B cell (primary cell): ENCODE measurements around the gene MUC22. TPM values are rescaled to one million over a fixed set of nuclear protein-coding genes. Genes with fewer than 3 reads are reported as not detected.
"Not testable (repeated sequence)": the region's sequence is repeated elsewhere in the genome, so short reads cannot be mapped to it uniquely, and the experiment has no call there.

ENCODE experiments used
- ATAC-seq: fragments of 200-7000 bp; cut with Tn5 transposase; one replicate; pipeline ENCODE4 v1.10.0; 2021; ENCODE audit warnings: low read depth, mild to moderate bottlenecking, moderate number of reproducible peaks, moderate library complexity
- CTCF ChIA-PET: fragments of 350-600 bp; sonication (Branson Sonifier 250); formaldehyde crosslinking; loops from one replicate; lab custom pipeline; 2021; ENCODE audit warnings: antibody characterized with exemption, inconsistent platforms; lab: Charles Lee
- POLR2A ChIA-PET: fragments of 350-600 bp; sonication (Branson Sonifier 250); formaldehyde crosslinking; loops from one replicate; lab custom pipeline; 2021; ENCODE audit warnings: antibody characterized with exemption; lab: Charles Lee
- DNase-seq: peaks from one replicate; pipeline ENCODE4 v3.0.0; 2013
- H2AFZ ChIP-seq: 2 replicates; pipeline ENCODE4 v1.6.1; 2012; ENCODE audit warnings: mild to moderate bottlenecking, low read depth, low read length; ENCODE audit not compliant: insufficient read depth, poor library complexity, severe bottlenecking
- H3K27ac ChIP-seq, 2 donors: 1 replicate in 1 of 2; 2 replicates in 1 of 2; pipeline ENCODE4 v1.5.1; 2012 to 2013; ENCODE audit warnings: low read length in 2 of 2, mild to moderate bottlenecking in 2 of 2, moderate library complexity in 1 of 2
- H3K27me3 ChIP-seq, 4 experiments: fragments of 200-600 bp in 1 of 4; sonication (generic) in 1 of 4; replicated peaks in 1 of 4; 1 replicate in 2 of 4; 2 replicates in 2 of 4; pipeline versions ENCODE4 v1.6.1 to v1.7.0; 2013 to 2016; ENCODE audit warnings: low read length in 3 of 4, mild to moderate bottlenecking in 2 of 4, mixed read lengths in 1 of 4, moderate library complexity in 1 of 4; ENCODE audit not compliant: insufficient read depth in 4 of 4, control insufficient read depth in 3 of 4; ENCODE audit errors: control extremely low read depth in 1 of 4
- H3K36me3 ChIP-seq, 2 experiments: replicated peaks in 1 of 2; 1 replicate in 1 of 2; 2 replicates in 1 of 2; pipeline versions ENCODE4 v1.6.1 to v1.7.1; 2013; ENCODE audit warnings: low read length in 1 of 2; ENCODE audit not compliant: insufficient read depth in 2 of 2, control insufficient read depth in 1 of 2; ENCODE audit errors: control extremely low read depth in 1 of 2, extremely low read depth in 1 of 2
- H3K4me1 ChIP-seq, 2 donors: fragments of 200-600 bp in 1 of 2; sonication (generic) in 1 of 2; 1 replicate in 1 of 2; 2 replicates in 1 of 2; pipeline versions ENCODE4 v1.5.1 to v1.6.1; 2013 to 2017; ENCODE audit warnings: low read length in 2 of 2; ENCODE audit not compliant: control insufficient read depth in 2 of 2, insufficient read depth in 2 of 2
- H3K4me2 ChIP-seq: replicated peaks from 2 replicates; pipeline ENCODE3; 2012; ENCODE audit warnings: mild to moderate bottlenecking, low read depth, low read length; ENCODE audit not compliant: poor library complexity, severe bottlenecking
- H3K4me3 ChIP-seq, 5 experiments: fragments of 200-600 bp in 1 of 5; sonication (generic) in 1 of 5; 1 replicate in 3 of 5; 2 replicates in 2 of 5; pipeline versions ENCODE4 v1.5.1 to v1.7.0; 2011 to 2016; ENCODE audit warnings: low read length in 4 of 5, mild to moderate bottlenecking in 4 of 5, low read depth in 2 of 5, control low read depth in 1 of 5, moderate library complexity in 1 of 5; ENCODE audit not compliant: insufficient read depth in 1 of 5; ENCODE audit errors: control extremely low read depth in 1 of 5, extremely low read depth in 1 of 5
- H3K79me2 ChIP-seq: fragments of 200-600 bp; sonication (generic); one replicate; pipeline ENCODE4 v1.6.0; 2016; ENCODE audit warnings: low read length; ENCODE audit not compliant: control insufficient read depth, insufficient read depth
- H3K9ac ChIP-seq: fragments of 200-600 bp; sonication (generic); 2 replicates; pipeline ENCODE4 v1.6.1; 2017; ENCODE audit warnings: mild to moderate bottlenecking, low read length, moderate library complexity
- H3K9me3 ChIP-seq, 3 donors: one replicate each; pipeline versions ENCODE4 v1.6.1 to v1.7.1; 2013; ENCODE audit warnings: low read length in 2 of 3; ENCODE audit not compliant: control insufficient read depth in 2 of 3, insufficient read depth in 1 of 3; ENCODE audit errors: control extremely low read depth in 1 of 3
- H4K20me1 ChIP-seq: 2 replicates; pipeline ENCODE4 v1.6.0; 2012; ENCODE audit warnings: mild to moderate bottlenecking, low read length; ENCODE audit not compliant: insufficient read depth, control insufficient read depth, poor library complexity, severe bottlenecking
- H3K27ac Mint-ChIP-seq: one replicate; pipeline ENCODE4 v1.8.0; 2021; ENCODE audit warnings: mixed read lengths
- H3K27me3 Mint-ChIP-seq: one replicate; pipeline ENCODE4 v1.8.0; 2021; ENCODE audit warnings: mixed read lengths
- H3K4me1 Mint-ChIP-seq: one replicate; pipeline ENCODE4 v1.8.0; 2021; ENCODE audit warnings: mixed read lengths
- H3K4me3 Mint-ChIP-seq: one replicate; pipeline ENCODE4 v1.8.0; 2021; ENCODE audit warnings: mixed read lengths
- H3K9me3 Mint-ChIP-seq: one replicate; pipeline ENCODE4 v1.8.0; 2022; ENCODE audit warnings: mixed read lengths; ENCODE audit not compliant: insufficient read depth
- EZH2 ChIP-seq: IDR thresholded peaks from 2 replicates; pipeline ENCODE4 v1.6.1; 2012; ENCODE audit warnings: borderline replicate concordance, low read depth, mild to moderate bottlenecking, moderate library complexity, low read length; ENCODE audit not compliant: insufficient read depth, poor library complexity, severe bottlenecking
- WGBS: methylation state at CpG from one replicate; pipeline ENCODE4 v1.1.5; 2013; ENCODE audit warnings: missing lambda C conversion rate; ENCODE audit not compliant: insufficient coverage; 5-methylcytosine and 5-hydroxymethylcytosine counted together
- intact Hi-C: fragments of 100-400 bp; cut with micrococcal nuclease; formaldehyde crosslinking; loops from one replicate; pipeline ENCODE4 v1.10.0; 2022
- polyA plus RNA-seq: library from polyadenylated mRNA; depleted of rRNA; stranded (reverse); fragments of >200 nt; gene quantifications from 2 replicates; pipeline ENCODE4 v1.2.3, GENCODE V29; 2012
- total RNA-seq, 2 donors: library from RNA; stranded (reverse); fragments of 120-200 nt in 1 of 2; gene quantifications; 1 replicate in 1 of 2; 2 replicates in 1 of 2; pipeline versions ENCODE4 v1.2.3 to v1.2.4, GENCODE V29; 2013 to 2022
- TF ChIP-seq, protein P1 (sequence below): fragments of 200-600 bp; IDR thresholded peaks from one replicate; pipeline ENCODE4 v1.8.0; 2022; ENCODE audit warnings: antibody characterized with exemption, mild to moderate bottlenecking

MUC22 gene
- total and polyA plus RNA-seq, 2 donors (not counting 1 experiment from before 2014, with no cell fraction given), result not detected

DNA sequence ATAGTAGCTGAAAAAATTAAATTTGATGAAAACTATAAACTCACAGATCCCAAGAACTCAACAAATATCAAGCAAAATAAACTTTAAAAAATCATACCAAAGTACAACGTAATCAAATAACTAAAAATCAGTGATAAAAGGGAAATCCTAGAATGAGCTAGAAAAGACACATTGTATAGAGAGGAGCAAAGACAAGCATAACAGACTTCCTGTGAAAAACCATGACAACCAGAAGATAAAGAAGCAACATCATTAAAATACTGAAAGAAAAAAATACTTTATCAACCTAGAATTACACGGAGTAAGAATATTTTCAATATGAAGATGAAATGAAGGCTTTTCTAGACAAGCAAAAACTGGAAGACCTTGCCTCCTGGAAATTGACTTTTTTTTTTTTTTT lies 9.8 kb downstream of the MUC22 start:
- WGBS, result no CpG with 5 or more reads among the region's 2 CpGs

GRCh38 chr6:31020631-31021255 lies 10.5 kb downstream of the MUC22 start:
- H3K27me3 Mint-ChIP-seq, result peaks cover 29% of the 10 kb centered on the region
- H3K27ac Mint-ChIP-seq, H3K4me1 Mint-ChIP-seq, intact Hi-C loops, CTCF ChIA-PET, H3K4me2 ChIP-seq, H3K9me3 ChIP-seq, POLR2A ChIA-PET, H3K4me3 Mint-ChIP-seq, H3K27ac ChIP-seq, H3K36me3 ChIP-seq, H3K9ac ChIP-seq, H3K9me3 Mint-ChIP-seq, H3K4me1 ChIP-seq, ATAC-seq, DNase-seq, H4K20me1 ChIP-seq, H2AFZ ChIP-seq, H3K79me2 ChIP-seq, H3K27me3 ChIP-seq, H3K4me3 ChIP-seq: not testable (repeated sequence)
- WGBS, result 92% methylated on average over 36 of the region's 36 CpGs

More for the DNA sequence above, 9.8 kb downstream of the MUC22 start:
- ChIA-PET CTCF (no interaction called here), POLR2A (interaction anchor here (0.6 kb wide), 1 partner anchor 64 kb away, joined by 6 read pairs; no protein-coding TSS in a partner anchor)
- Histone ChIP-seq H3K4me1 (no peaks in the 10 kb centered on the region), H3K9me3 (peaks cover 0 to 7% (median 0%) of the 10 kb centered on the region in 3 donors), H3K4me3 (no peak overlapping the region), H2AFZ (no peak overlapping the region), H3K9ac (no peak overlapping the region), H3K36me3 (no peaks in the 10 kb centered on the region), H3K27ac (no peak overlapping the region), H3K4me2 (no peak overlapping the region), H3K27me3 (peaks cover 0 to 6% (median under 1%) of the 10 kb centered on the region in 4 experiments), H3K79me2 (no peaks in the 10 kb centered on the region), H4K20me1 (no peaks in the 10 kb centered on the region)
- no peaks in the 10 kb centered on the region for H3K9me3 Mint-ChIP-seq
- H3K4me3 Mint-ChIP-seq, result no peak overlapping the region
- no peak for ATAC-seq
- peaks cover 9% of the 10 kb centered on the region for H3K4me1 Mint-ChIP-seq
- no peak overlapping the region for H3K27ac Mint-ChIP-seq
- no peak for DNase-seq
- TF ChIP-seq, protein P1, sequence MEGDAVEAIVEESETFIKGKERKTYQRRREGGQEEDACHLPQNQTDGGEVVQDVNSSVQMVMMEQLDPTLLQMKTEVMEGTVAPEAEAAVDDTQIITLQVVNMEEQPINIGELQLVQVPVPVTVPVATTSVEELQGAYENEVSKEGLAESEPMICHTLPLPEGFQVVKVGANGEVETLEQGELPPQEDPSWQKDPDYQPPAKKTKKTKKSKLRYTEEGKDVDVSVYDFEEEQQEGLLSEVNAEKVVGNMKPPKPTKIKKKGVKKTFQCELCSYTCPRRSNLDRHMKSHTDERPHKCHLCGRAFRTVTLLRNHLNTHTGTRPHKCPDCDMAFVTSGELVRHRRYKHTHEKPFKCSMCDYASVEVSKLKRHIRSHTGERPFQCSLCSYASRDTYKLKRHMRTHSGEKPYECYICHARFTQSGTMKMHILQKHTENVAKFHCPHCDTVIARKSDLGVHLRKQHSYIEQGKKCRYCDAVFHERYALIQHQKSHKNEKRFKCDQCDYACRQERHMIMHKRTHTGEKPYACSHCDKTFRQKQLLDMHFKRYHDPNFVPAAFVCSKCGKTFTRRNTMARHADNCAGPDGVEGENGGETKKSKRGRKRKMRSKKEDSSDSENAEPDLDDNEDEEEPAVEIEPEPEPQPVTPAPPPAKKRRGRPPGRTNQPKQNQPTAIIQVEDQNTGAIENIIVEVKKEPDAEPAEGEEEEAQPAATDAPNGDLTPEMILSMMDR, result no peak
- no peak for TF ChIP-seq EZH2
- intact Hi-C loops, result no loop called here
- H3K27me3 Mint-ChIP-seq, result peaks cover 33% of the 10 kb centered on the region

DNA sequence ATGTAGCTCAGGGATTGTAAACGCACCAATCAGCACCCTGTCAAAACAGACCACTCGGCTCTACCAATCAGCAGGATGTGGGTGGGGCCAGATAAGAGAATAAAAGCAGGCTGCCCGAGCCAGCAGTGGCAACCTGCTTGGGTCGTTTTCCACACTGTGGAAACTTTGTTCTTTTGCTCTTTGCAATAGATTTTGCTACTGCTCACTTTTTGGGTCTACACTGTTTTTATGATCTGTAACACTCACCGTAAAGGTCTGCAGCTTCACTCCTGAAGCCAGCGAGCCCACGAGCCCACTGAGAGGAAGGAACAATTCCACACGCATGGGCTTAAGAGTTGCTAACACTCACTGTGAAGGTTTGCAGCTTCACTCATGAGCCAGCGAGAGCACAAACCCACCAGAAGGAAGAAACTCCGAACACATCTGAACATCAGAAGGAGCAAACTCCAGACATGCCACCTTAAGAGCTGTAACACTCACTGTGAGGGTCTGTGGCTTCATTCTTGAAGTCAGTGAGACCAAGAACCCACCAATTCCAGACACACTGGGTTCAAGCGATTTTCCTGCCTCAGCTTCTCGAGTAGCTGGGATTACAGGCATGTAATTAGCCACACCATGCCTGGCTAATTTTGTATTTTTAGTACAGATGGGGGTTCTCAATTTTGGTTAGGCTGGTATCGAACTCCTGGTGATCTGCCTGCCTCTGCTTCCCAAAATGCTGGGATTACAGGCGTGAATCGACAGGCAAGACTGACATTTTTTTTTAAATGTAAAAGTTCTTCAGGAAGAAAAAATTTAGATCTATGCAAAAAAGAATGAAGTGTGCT lies 11.6 kb downstream of the MUC22 start:
- H4K20me1 ChIP-seq, H3K9ac ChIP-seq, H3K27me3 ChIP-seq, H3K36me3 ChIP-seq, H3K4me3 ChIP-seq, H3K4me1 Mint-ChIP-seq, DNase-seq, POLR2A ChIA-PET, H3K27ac ChIP-seq, CTCF ChIA-PET, H3K9me3 ChIP-seq, intact Hi-C loops, H3K4me3 Mint-ChIP-seq, H3K4me1 ChIP-seq, H2AFZ ChIP-seq, H3K27ac Mint-ChIP-seq, H3K4me2 ChIP-seq, ATAC-seq, H3K9me3 Mint-ChIP-seq, H3K79me2 ChIP-seq: not testable (repeated sequence)
- WGBS, result 94% methylated on average over 11 of the region's 15 CpGs
- H3K27me3 Mint-ChIP-seq, result peaks cover 24% of the 10 kb centered on the region
